ENCODE measurements around the gene MYEOV. TPM values are rescaled to one million over a fixed set of nuclear protein-coding genes. Genes with fewer than 3 reads are reported as not detected.
A peak's percentile ranks its signal among the peaks of the same experiment; 100 is the strongest.

The MYEOV gene
- polyA plus RNA-seq, 1 experiment = 4.5 TPM

- no peak for TF ChIP-seq CTCF (IDR thresholded peaks at IDR 0.05; ENCODE audit: insufficient read depth, low read depth, low read length)
- peaks cover 4% of the 10 kb centered on the region for H3K27me3 ChIP-seq (ENCODE audit: control insufficient read depth, insufficient read depth, low read length)
- ChIA-PET CTCF (no interaction called here), POLR2A (no interaction called here)
- no peak overlapping the region for H3K4me3 ChIP-seq (ENCODE audit: low read depth, low read length)
- H3K36me3 ChIP-seq (ENCODE audit: control insufficient read depth, insufficient read depth, low read length) = no peaks in the 10 kb centered on the region
- peak; percentile 17 for DNase-seq (ENCODE audit: low read depth)
Observed at GRCh38 chr11:69260622-69261021, 33.3 kb upstream of the MYEOV start.

- no peak overlapping the region for H3K4me3 ChIP-seq (ENCODE audit: low read depth, low read length)
- H3K27me3 ChIP-seq (ENCODE audit: control insufficient read depth, insufficient read depth, low read length) = peaks cover 4% of the 10 kb centered on the region
- no peak for TF ChIP-seq CTCF (IDR thresholded peaks at IDR 0.05; ENCODE audit: insufficient read depth, low read depth, low read length)
- ChIA-PET POLR2A (no interaction called here), CTCF (no interaction called here)
- no peak for DNase-seq (ENCODE audit: low read depth)
- H3K36me3 ChIP-seq (ENCODE audit: control insufficient read depth, insufficient read depth, low read length) = no peaks in the 10 kb centered on the region
Observed at GRCh38 chr11:69261116-69261515, 32.8 kb upstream of the MYEOV start.

GRCh38 chr11:69262918-69263735 is 30.8 kb upstream of the MYEOV start:
- Histone ChIP-seq H3K27me3 (ENCODE audit: control insufficient read depth, insufficient read depth, low read length) (peaks cover under 1% of the 10 kb centered on the region; the same call in 1 of the 2 replicates), H3K36me3 (ENCODE audit: control insufficient read depth, insufficient read depth, low read length) (no peaks in the 10 kb centered on the region), H3K4me3 (ENCODE audit: low read depth, low read length) (no peak overlapping the region)
- TF ChIP-seq CTCF (IDR thresholded peaks at IDR 0.05; ENCODE audit: insufficient read depth, low read depth, low read length) = no peak
- ChIA-PET POLR2A (no interaction called here), CTCF (no interaction called here)
- no peak for DNase-seq (ENCODE audit: low read depth)

- ChIA-PET CTCF (no interaction called here), POLR2A (no interaction called here)
- H3K27me3 ChIP-seq (ENCODE audit: control insufficient read depth, insufficient read depth, low read length) = no peaks in the 10 kb centered on the region; the same call in 1 of the 2 replicates
- no peak overlapping the region for H3K4me3 ChIP-seq (ENCODE audit: low read depth, low read length)
- DNase-seq (ENCODE audit: low read depth) = no peak
- no peaks in the 10 kb centered on the region for H3K36me3 ChIP-seq (ENCODE audit: control insufficient read depth, insufficient read depth, low read length)
- no peak for TF ChIP-seq CTCF (IDR thresholded peaks at IDR 0.05; ENCODE audit: insufficient read depth, low read depth, low read length)
Observed at GRCh38 chr11:69263736-69264052, 30.3 kb upstream of the MYEOV start.

- CTCF ChIA-PET = no interaction called here
- Histone ChIP-seq H3K27me3 (ENCODE audit: control insufficient read depth, insufficient read depth, low read length) (no peaks in the 10 kb centered on the region; the same call in 1 of the 2 replicates), H3K36me3 (ENCODE audit: control insufficient read depth, insufficient read depth, low read length) (no peaks in the 10 kb centered on the region), H3K4me3 (ENCODE audit: low read depth, low read length) (no peak overlapping the region)
- POLR2A ChIA-PET = no interaction called here
- no peak for DNase-seq (ENCODE audit: low read depth)
- no peak for TF ChIP-seq CTCF (IDR thresholded peaks at IDR 0.05; ENCODE audit: insufficient read depth, low read depth, low read length)
Observed at GRCh38 chr11:69264486-69264885, 29.5 kb upstream of the MYEOV start.

All from BJ (cell line).